Uterus (tissue), 2 donors: Measurements from ENCODE around the gene CACHD1.

Experiments
- CTCF ChIP-seq, 4 experiments: fragments of 200-600 bp in 2 of 4; fragments of 450-650 bp in 2 of 4; sonication (generic) in 2 of 4; IDR thresholded peaks; one replicate each; pipeline ENCODE4 v1.5.1; 2016 to 2019; ENCODE audit warnings: antibody characterized with exemption in 4 of 4, mild to moderate bottlenecking in 2 of 4, moderate library complexity in 1 of 4
- POLR2A ChIP-seq, 2 donors: fragments of 450-650 bp; IDR thresholded peaks; one replicate each; pipeline ENCODE4 v1.6.1; 2016; ENCODE audit warnings: antibody characterized with exemption in 2 of 2, mild to moderate bottlenecking in 1 of 2, moderate library complexity in 1 of 2

- TF ChIP-seq CTCF (IDR thresholded peaks at IDR 0.05), result no peak
- TF ChIP-seq POLR2A (IDR thresholded peaks at IDR 0.05), result no peak
Observed at GRCh38 chr1:64497088-64497883, 27.4 kb downstream of the CACHD1 start.
